ENCODE data around the gene DNASE1. TPM values are rescaled to one million over a fixed set of nuclear protein-coding genes. Genes with fewer than 3 reads are reported as not detected.

Gene DNASE1
- total RNA-seq, 1 donor from 2014 or later, result 52.6 TPM

GRCh38 chr16:3695610-3696369, 41.3 kb downstream of the DNASE1 start:
- peak; percentile 65 for DNase-seq (ENCODE audit: low read depth)

DNA sequence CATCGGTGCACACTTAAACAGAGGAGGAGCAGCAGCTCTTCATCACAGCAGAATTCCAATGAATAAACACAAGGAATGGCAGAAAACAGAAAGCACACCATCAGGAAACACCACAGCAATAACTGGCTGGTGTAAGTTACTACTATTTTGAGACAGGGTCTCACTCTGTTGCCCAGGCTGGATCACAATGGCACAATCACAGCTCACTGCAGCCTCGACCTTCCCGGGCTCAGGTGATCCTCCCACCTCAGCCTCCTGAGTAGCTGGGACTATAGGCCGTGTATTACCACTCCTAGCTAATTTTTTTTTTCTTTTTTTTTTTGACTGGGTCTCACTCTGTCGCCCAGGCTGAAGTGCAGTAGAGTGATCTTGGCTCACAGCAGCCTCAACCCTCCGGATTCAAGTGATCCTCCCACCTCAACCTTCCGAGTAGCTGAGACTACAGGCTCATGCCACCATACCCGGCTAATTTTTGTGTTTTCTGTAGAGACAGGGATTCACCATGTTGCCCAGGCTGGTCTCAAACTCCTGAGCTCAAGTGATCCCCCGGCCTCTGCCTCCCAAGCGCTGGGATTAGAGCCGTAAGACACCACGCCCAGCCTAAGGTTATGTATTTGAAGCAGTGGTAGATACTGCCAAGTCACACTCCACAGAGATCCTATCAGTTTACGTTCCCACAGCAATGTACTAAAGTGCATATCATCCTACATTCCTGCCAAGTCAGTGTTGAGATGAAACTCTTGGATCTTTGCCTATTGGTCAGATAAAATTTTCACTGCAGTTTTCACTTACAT, 42.1 kb downstream of the DNASE1 start:
- peak; percentile 58 for DNase-seq (ENCODE audit: low read depth)

- no peak for DNase-seq (ENCODE audit: low read depth)
Observed at GRCh38 chr16:3698941-3699340, 44.5 kb downstream of the DNASE1 start.

GRCh38 chr16:3701531-3701930, 47.0 kb downstream of the DNASE1 start:
- no peak for DNase-seq (ENCODE audit: low read depth)

DNA sequence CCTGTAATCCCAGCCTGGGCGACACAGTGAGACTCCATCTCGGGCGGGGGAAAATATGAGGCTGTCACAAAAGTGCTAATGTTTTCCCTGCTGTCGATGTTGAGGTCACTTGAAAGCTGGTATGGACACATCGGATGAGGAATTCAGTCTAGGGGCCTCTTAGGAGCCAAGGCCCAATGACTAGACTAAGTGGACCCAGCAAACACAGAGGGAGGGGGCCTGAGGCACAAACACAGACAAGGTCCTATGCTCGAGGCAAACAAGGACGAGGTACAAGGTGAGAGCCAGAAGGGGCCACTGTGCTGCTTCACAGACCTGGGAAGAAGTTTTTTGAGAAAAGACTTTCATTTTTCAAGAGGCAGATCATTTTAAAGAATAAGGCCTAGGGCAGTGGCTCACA, 47.6 kb downstream of the DNASE1 start:
- DNase-seq (ENCODE audit: low read depth), result no peak

DNA sequence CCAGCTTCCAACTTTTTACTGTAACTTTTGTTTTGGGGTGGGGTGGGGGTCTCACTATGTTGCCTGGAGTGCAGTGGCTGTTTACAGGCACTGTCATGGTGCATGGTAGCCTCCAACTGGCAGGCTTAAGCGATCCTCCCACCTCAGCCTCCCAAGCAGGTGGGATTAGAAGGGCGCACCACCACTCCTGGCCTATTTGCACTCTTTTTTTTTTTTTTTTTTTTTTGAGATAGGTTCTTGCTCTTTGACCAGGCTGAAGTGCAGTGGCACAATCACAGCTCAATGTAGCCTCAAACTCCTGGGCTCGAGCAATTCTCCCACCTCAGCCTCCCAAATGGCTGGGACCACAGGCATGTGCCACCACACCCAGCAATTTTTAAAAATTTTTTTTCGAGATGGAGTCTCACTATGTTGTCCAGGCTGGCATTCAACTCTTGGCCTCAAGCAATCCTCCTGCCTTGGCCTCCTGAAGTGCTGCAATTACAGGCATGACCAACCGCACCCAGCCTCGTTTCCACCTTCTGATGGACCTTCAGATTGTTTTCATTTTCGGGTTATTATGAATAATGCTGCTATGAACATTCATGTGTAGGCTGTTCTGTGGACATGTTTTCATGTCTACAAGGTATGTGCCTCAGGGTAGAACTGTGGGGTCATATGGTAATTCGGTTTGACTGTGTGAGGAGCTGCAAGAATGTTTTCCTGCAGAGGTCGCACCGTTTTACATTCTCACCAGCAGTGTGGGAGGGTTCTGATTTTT, 51.9 kb downstream of the DNASE1 start:
- DNase-seq (ENCODE audit: low read depth), result peak; percentile 50

Other genes starting within 250 kb of the DNASE1 start
- 3.0 and 3.3 TPM in 2 replicates for gene ZNF597, start 211.2 kb upstream of the DNASE1 start, total RNA-seq
- gene NAA60, start 211.0 kb upstream of the DNASE1 start, total RNA-seq, result 6.4 and 34.9 TPM in 2 replicates
- not detected in 2 replicates for gene C16orf90, start 159.2 kb upstream of the DNASE1 start, total RNA-seq
- 10.1 and 49.9 TPM in 2 replicates for gene CLUAP1, start 153.7 kb upstream of the DNASE1 start, total RNA-seq
- 0.05 and 0.17 TPM in 2 replicates for gene NLRC3, start 77.3 kb upstream of the DNASE1 start, total RNA-seq
- 1.6 and 5.5 TPM in 2 replicates for gene SLX4, start 43.1 kb upstream of the DNASE1 start, total RNA-seq
- 54.2 and 57.1 TPM in 2 replicates for gene TRAP1, start 62.8 kb downstream of the DNASE1 start, total RNA-seq
- 8.3 and 43.7 TPM in 2 replicates for gene CREBBP, start 226.0 kb downstream of the DNASE1 start, total RNA-seq

All from renal cortical epithelial cell (primary cell).